Gastroesophageal sphincter (tissue), 4 donors: Measurements from ENCODE around the gene DONSON. TPM values are rescaled to one million over a fixed set of nuclear protein-coding genes. Genes with fewer than 3 reads are reported as not detected.
A peak's percentile ranks its signal among the peaks of the same experiment; 100 is the strongest.

ENCODE experiments used
- ATAC-seq: fragments of 150-250 bp; one replicate; pipeline ENCODE4 v1.9.1; 2016; ENCODE audit warnings: mild to moderate bottlenecking, moderate library complexity
- H3K27ac ChIP-seq, 4 donors: fragments of 200-600 bp; sonication (generic) in 3 of 4; 1 replicate in 3 of 4; 2 replicates in 1 of 4; pipeline ENCODE4 v1.5.1; 2016 to 2019
- H3K27me3 ChIP-seq: fragments of 200-600 bp; sonication (generic); one replicate; pipeline ENCODE4 v1.5.1; 2019
- H3K36me3 ChIP-seq, 2 donors: fragments of 200-600 bp; sonication (generic); one replicate each; pipeline ENCODE4 v1.5.1; 2019; ENCODE audit warnings: control low read depth in 1 of 2
- H3K4me1 ChIP-seq, 3 donors: fragments of 200-600 bp; sonication (generic); 1 replicate in 2 of 3; 2 replicates in 1 of 3; pipeline ENCODE4 v1.5.1; 2016 to 2019; ENCODE audit warnings: control low read depth in 2 of 3
- H3K4me3 ChIP-seq, 2 donors: fragments of 200-600 bp; sonication (generic); one replicate each; pipeline ENCODE4 v1.5.1; 2019; ENCODE audit warnings: mild to moderate bottlenecking in 1 of 2, moderate library complexity in 1 of 2
- H3K9me3 ChIP-seq, 3 donors: fragments of 200-600 bp; sonication (generic); one replicate each; pipeline ENCODE4 v1.5.1; 2017 to 2019; ENCODE audit warnings: control low read depth in 2 of 3
- CTCF ChIP-seq, 4 experiments: fragments of 200-600 bp in 2 of 4; fragments of 450-650 bp in 2 of 4; sonication (generic) in 1 of 4; IDR thresholded peaks; one replicate each; pipeline ENCODE4 v1.5.1; 2017 to 2019; ENCODE audit warnings: antibody characterized with exemption in 4 of 4, mild to moderate bottlenecking in 2 of 4, moderate library complexity in 2 of 4
- EP300 ChIP-seq: sonication (generic); formaldehyde crosslinking; IDR thresholded peaks from one replicate; pipeline ENCODE4 v1.6.1; 2017; ENCODE audit warnings: antibody characterized with exemption, mild to moderate bottlenecking
- POLR2A ChIP-seq, 2 donors: fragments of 450-650 bp; IDR thresholded peaks; one replicate each; pipeline ENCODE4 v1.6.1; 2017; ENCODE audit warnings: antibody characterized with exemption in 2 of 2, mild to moderate bottlenecking in 2 of 2, moderate library complexity in 1 of 2
- POLR2AphosphoS5 ChIP-seq: sonication (generic); formaldehyde crosslinking; IDR thresholded peaks from one replicate; pipeline ENCODE4 v1.6.1; 2017; ENCODE audit warnings: antibody characterized with exemption
- WGBS, 2 donors: methylation state at CpG; one replicate each; pipeline ENCODE4 v1.1.5; 2018; ENCODE audit warnings: low coverage in 1 of 2; 5-methylcytosine and 5-hydroxymethylcytosine counted together
- total RNA-seq, 4 donors: library from RNA; depleted of rRNA; stranded (reverse); fragments of >200 nt; gene quantifications; one replicate each; pipeline ENCODE4 v1.1.0, GENCODE V29; 2016

Gene DONSON
- total RNA-seq, 4 donors from 2014 or later = 3.1 to 7.2 (median 4.7) TPM

GRCh38 chr21:33561373-33561772, 27.1 kb downstream of the DONSON start:
- peaks cover 0 to 69% (median 9%) of the 10 kb centered on the region in 3 donors for H3K4me1 ChIP-seq
- H3K36me3 ChIP-seq = peaks cover 8 to 82% of the 10 kb centered on the region in 2 donors
- WGBS, 2 donors = 25 to 43% methylated on average over 2 of the region's 2 CpGs
- no peaks in the 10 kb centered on the region for H3K9me3 ChIP-seq
- H3K27ac ChIP-seq = no peak overlapping the region
- no peaks in the 10 kb centered on the region for H3K27me3 ChIP-seq
- H3K4me3 ChIP-seq = no peak overlapping the region
- no peak for TF ChIP-seq POLR2A (IDR thresholded peaks at IDR 0.05)
- no peak for TF ChIP-seq CTCF (IDR thresholded peaks at IDR 0.05)
- no peak for TF ChIP-seq POLR2AphosphoS5
- TF ChIP-seq EP300 = no peak
- ATAC-seq = no peak

- Histone ChIP-seq H3K36me3 (peaks cover 8 to 82% of the 10 kb centered on the region in 2 donors), H3K27ac (peak overlapping the region in 1 of 4 donors; percentile 7)
- TF ChIP-seq POLR2A (IDR thresholded peaks at IDR 0.05) (no peak), CTCF (IDR thresholded peaks at IDR 0.05) (no peak), POLR2AphosphoS5 (no peak), EP300 (no peak)
Observed at GRCh38 chr21:33560965-33561364, 27.5 kb downstream of the DONSON start.

GRCh38 chr21:33559813-33560212, 28.7 kb downstream of the DONSON start:
- Histone ChIP-seq H3K27ac (peak overlapping the region in 1 of 4 donors; percentile 7), H3K4me3 (no peak overlapping the region), H3K4me1 (peaks cover 0 to 76% (median 13%) of the 10 kb centered on the region in 3 donors), H3K27me3 (no peaks in the 10 kb centered on the region), H3K36me3 (peaks cover 8 to 86% of the 10 kb centered on the region in 2 donors), H3K9me3 (no peaks in the 10 kb centered on the region)
- TF ChIP-seq POLR2AphosphoS5 (no peak), CTCF (IDR thresholded peaks at IDR 0.05) (no peak), POLR2A (IDR thresholded peaks at IDR 0.05) (no peak), EP300 (no peak)
- no peak for ATAC-seq
- WGBS, 2 donors = 87 to 97% methylated on average over 10 of the region's 10 CpGs

More at GRCh38 chr21:33560965-33561364, 27.5 kb downstream of the DONSON start:
- no peaks in the 10 kb centered on the region for H3K9me3 ChIP-seq
- no peak for ATAC-seq
- no peaks in the 10 kb centered on the region for H3K27me3 ChIP-seq
- H3K4me1 ChIP-seq = peaks cover 0 to 73% (median 13%) of the 10 kb centered on the region in 3 donors
- H3K4me3 ChIP-seq = no peak overlapping the region

- no peaks in the 10 kb centered on the region for H3K27me3 ChIP-seq
- H3K27ac ChIP-seq = peak overlapping the region in 1 of 4 donors; percentile 2
- TF ChIP-seq POLR2A (IDR thresholded peaks at IDR 0.05) (no peak), POLR2AphosphoS5 (no peak), EP300 (no peak), CTCF (IDR thresholded peaks at IDR 0.05) (no peak)
- no peak overlapping the region for H3K4me3 ChIP-seq
- peaks cover 0 to 84% (median 13%) of the 10 kb centered on the region in 3 donors for H3K4me1 ChIP-seq
- peaks cover 8 to 86% of the 10 kb centered on the region in 2 donors for H3K36me3 ChIP-seq
- WGBS, 2 donors = 69 to 79% methylated on average over 4 of the region's 4 CpGs
- no peaks in the 10 kb centered on the region for H3K9me3 ChIP-seq
- ATAC-seq = no peak
Observed at GRCh38 chr21:33558777-33559421, 29.6 kb downstream of the DONSON start.

- no peak for ATAC-seq
- Histone ChIP-seq H3K4me1 (peaks cover 0 to 81% (median 13%) of the 10 kb centered on the region in 3 donors), H3K36me3 (peaks cover 8 to 87% of the 10 kb centered on the region in 2 donors), H3K9me3 (no peaks in the 10 kb centered on the region), H3K27me3 (no peaks in the 10 kb centered on the region), H3K4me3 (no peak overlapping the region), H3K27ac (no peak overlapping the region)
- WGBS, 2 donors = 94 to 100% methylated on average over 12 to 19 of the region's 19 CpGs
- TF ChIP-seq POLR2A (IDR thresholded peaks at IDR 0.05) (no peak), CTCF (IDR thresholded peaks at IDR 0.05) (no peak), POLR2AphosphoS5 (no peak), EP300 (no peak)
Observed at GRCh38 chr21:33557447-33557846, 31.0 kb downstream of the DONSON start.
